K562 (cell line): ENCODE data around the gene CCDC116. TPM values are rescaled to one million over a fixed set of nuclear protein-coding genes. Genes with fewer than 3 reads are reported as not detected.

Experiments used
- CHD4 ChIP-seq: fragments of 200-600 bp; sonication (generic); IDR thresholded peaks from 3 replicates; pipeline ENCODE4 v1.6.1; 2012; ENCODE audit warnings: low read depth, mild to moderate bottlenecking, mixed read lengths, low read length, inconsistent platforms; ENCODE audit not compliant: insufficient read depth, insufficient replicate concordance, poor library complexity, severe bottlenecking
- EP300 ChIP-seq: IDR thresholded peaks from 2 replicates; pipeline ENCODE4 v1.6.1; 2012; ENCODE audit warnings: low read length, improper control_type of control experiment
- ERF ChIP-seq: fragments of 450-650 bp; formaldehyde crosslinking; IDR thresholded peaks from 2 replicates; pipeline ENCODE4 v1.4.0; 2020; ENCODE audit warnings: mild to moderate bottlenecking, mixed read lengths
- GATA2 ChIP-seq: sonication (generic); formaldehyde crosslinking; IDR thresholded peaks from 2 replicates; pipeline ENCODE4 v1.4.0; 2020; ENCODE audit warnings: mild to moderate bottlenecking, missing genetic modification reagents
- GATAD2A ChIP-seq: fragments of 450-650 bp; IDR thresholded peaks from 2 replicates; pipeline ENCODE4 v1.6.1; 2017
- MAZ ChIP-seq, 2 experiments: fragments of 450-650 bp in 1 of 2; sonication (generic) in 1 of 2; formaldehyde crosslinking; IDR thresholded peaks in 1 of 2; conservative IDR thresholded peaks in 1 of 2; 2 replicates each; pipeline versions ENCODE4 v1.4.0 to v1.5.0; 2020; ENCODE audit warnings: mild to moderate bottlenecking in 1 of 2, missing genetic modification reagents in 1 of 2
- NR2C1 ChIP-seq, 2 experiments: fragments of 450-650 bp; IDR thresholded peaks; 2 replicates each; pipeline ENCODE4 v1.6.1; 2017; ENCODE audit warnings: mild to moderate bottlenecking in 2 of 2, antibody characterized with exemption in 1 of 2, inconsistent platforms in 1 of 2, missing compliant biosample characterization in 1 of 2, missing genetic modification characterization in 1 of 2
- NR4A1 ChIP-seq, 2 experiments: fragments of 250-450 bp in 1 of 2; fragments of 450-650 bp in 1 of 2; sonication (Bioruptor Pico) in 1 of 2; IDR thresholded peaks; 2 replicates each; pipeline versions ENCODE4 v1.4.0 to v1.6.1; 2016 to 2020; ENCODE audit warnings: mild to moderate bottlenecking in 2 of 2, missing compliant biosample characterization in 1 of 2, missing genetic modification characterization in 1 of 2, moderate library complexity in 1 of 2
- PPARD ChIP-seq: fragments of 250-450 bp; sonication (Bioruptor Pico); IDR thresholded peaks from 2 replicates; pipeline ENCODE4 v1.8.0; 2022; ENCODE audit warnings: inconsistent platforms, mild to moderate bottlenecking, moderate library complexity
- SAFB ChIP-seq: fragments of 200-400 bp; formaldehyde crosslinking; IDR thresholded peaks from 2 replicates; pipeline ENCODE4 v1.6.1; 2017; ENCODE audit warnings: low read depth, low read length, borderline replicate concordance
- SMAD2 ChIP-seq: fragments of 150-350 bp; IDR thresholded peaks from 2 replicates; pipeline ENCODE4 v1.6.1; 2014; ENCODE audit warnings: low read depth, mild to moderate bottlenecking, low read length
- SMAD3 ChIP-seq: fragments of 450-650 bp; formaldehyde crosslinking; conservative IDR thresholded peaks from 2 replicates; pipeline ENCODE4 v1.4.0; 2020; ENCODE audit warnings: mild to moderate bottlenecking
- SPI1 ChIP-seq: IDR thresholded peaks from 2 replicates; pipeline ENCODE4 v1.6.1; 2011; ENCODE audit warnings: low read depth, low read length, control low read depth, borderline replicate concordance
- TBL1XR1 ChIP-seq, 2 experiments: IDR thresholded peaks; 2 replicates each; pipeline ENCODE4 v1.6.1; 2012; ENCODE audit warnings: improper control_type of control experiment in 2 of 2, low read length in 2 of 2, mild to moderate bottlenecking in 1 of 2
- THRB ChIP-seq: fragments of 450-650 bp; formaldehyde crosslinking; conservative IDR thresholded peaks from 2 replicates; pipeline ENCODE4 v1.4.0; 2022; ENCODE audit warnings: mild to moderate bottlenecking, missing genetic modification characterization
- ZMIZ1 ChIP-seq, 2 experiments: fragments of 150-350 bp in 1 of 2; IDR thresholded peaks; 2 replicates each; pipeline ENCODE4 v1.6.1; 2012 to 2016; ENCODE audit warnings: low read depth in 2 of 2, low read length in 2 of 2, mild to moderate bottlenecking in 1 of 2, moderate library complexity in 1 of 2
- ZNF175 ChIP-seq: fragments of 200-800 bp; sonication (Bioruptor generic); IDR thresholded peaks from 2 replicates; pipeline ENCODE4 v1.6.1; 2016; ENCODE audit warnings: low read depth, mild to moderate bottlenecking, missing genetic modification characterization, missing compliant biosample characterization
- ZNF232 ChIP-seq: sonication (generic); formaldehyde crosslinking; IDR thresholded peaks from 2 replicates; pipeline ENCODE4 v1.8.0; 2022; ENCODE audit warnings: mild to moderate bottlenecking, missing genetic modification reagents
- ZNF239 ChIP-seq: fragments of 250-450 bp; sonication (Bioruptor Pico); IDR thresholded peaks from 2 replicates; pipeline ENCODE4 v1.4.0; 2020; ENCODE audit warnings: mild to moderate bottlenecking
- ZNF282 ChIP-seq: sonication (generic); formaldehyde crosslinking; IDR thresholded peaks from 2 replicates; pipeline ENCODE4 v1.8.1; 2023; ENCODE audit warnings: missing genetic modification reagents
- ZNF324 ChIP-seq: fragments of 250-450 bp; sonication (Bioruptor Pico); IDR thresholded peaks from 2 replicates; pipeline ENCODE4 v1.4.0; 2020; ENCODE audit warnings: mild to moderate bottlenecking
- ZNF583 ChIP-seq: fragments of 250-450 bp; sonication (Bioruptor Pico); IDR thresholded peaks from 2 replicates; pipeline ENCODE4 v1.4.0; 2020
- ZNF76 ChIP-seq: fragments of 250-450 bp; sonication (Bioruptor Pico); IDR thresholded peaks from 2 replicates; pipeline ENCODE4 v1.4.0; 2020; ENCODE audit warnings: mild to moderate bottlenecking, moderate library complexity, borderline replicate concordance
- polyA plus RNA-seq, 8 experiments: library from polyadenylated mRNA; depleted of rRNA in 4 of 8; stranded (reverse) in 5 of 8; unstranded in 3 of 8; fragments of >200 nt; fragmentation: Nextera tagmentation in 2 of 8; fragmentation: Illumina TruSeq in 1 of 8; extraction: Ambion mirVana in 2 of 8; extraction: Trizol in 1 of 8; gene quantifications; 2 replicates each; pipeline versions ENCODE4 v1.2.1 to v1.2.3, GENCODE V29; 2011 to 2014; ENCODE audit warnings: inconsistent platforms in 1 of 8, missing spikeins in 1 of 8
- total RNA-seq, 7 experiments: library from RNA; depleted of rRNA in 6 of 7; stranded (reverse); fragments of >200 nt in 6 of 7; fragmentation: Illumina TruSeq in 2 of 7; extraction: Trizol in 2 of 7; gene quantifications; 2 replicates each; pipeline versions ENCODE4 v1.2.1 to v1.2.3, GENCODE V29; 2011 to 2021; ENCODE audit warnings: low replicate concordance in 1 of 7

Gene CCDC116
- total and polyA plus RNA-seq, 9 of the 15 experiments (the other 6 are each of a cell fraction or from before 2014, with no cell fraction given) = 1.6 to 11.3 (median 4.7) TPM

DNA sequence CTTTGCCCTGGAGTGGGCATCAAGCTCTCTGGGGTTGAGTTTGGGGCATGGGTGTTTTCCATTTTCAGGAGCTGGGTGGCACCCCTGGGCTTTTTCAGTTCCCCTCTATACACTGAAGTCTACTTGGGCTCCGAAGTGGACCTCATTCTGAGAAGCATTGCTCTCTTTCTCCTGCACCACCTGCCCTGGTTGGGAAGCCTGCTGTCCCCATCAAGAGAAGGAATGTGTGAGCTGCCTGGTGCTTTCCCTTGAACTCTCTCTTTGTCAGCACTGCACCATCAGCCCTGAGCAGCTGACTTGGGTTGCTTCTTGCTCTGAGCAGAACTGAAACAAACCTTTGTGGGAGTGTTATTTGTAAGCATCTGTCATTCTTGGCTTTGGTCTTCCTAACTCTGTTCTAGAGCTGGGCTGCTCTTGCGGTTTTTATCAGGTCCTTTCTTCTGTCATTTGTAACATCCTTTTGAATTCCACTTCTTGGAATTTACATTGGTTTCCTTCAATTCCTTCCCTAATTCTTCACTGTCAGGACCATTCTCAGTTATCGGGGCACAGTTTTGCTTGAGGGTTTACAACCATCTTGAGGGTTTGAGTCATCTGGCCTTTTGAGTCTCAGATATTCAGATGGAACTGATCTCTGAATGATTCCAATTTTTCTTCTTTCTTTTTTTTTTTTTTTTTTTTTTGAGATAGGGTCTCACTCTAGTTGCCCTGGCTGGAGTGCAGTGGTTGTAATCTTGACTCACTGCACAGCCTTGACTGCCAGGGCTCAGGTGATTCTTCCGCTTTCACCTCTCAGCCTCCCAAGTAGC is 44.6 kb upstream of the CCDC116 start (continued):
- TF ChIP-seq CHD4 (no peak), NR4A1 (CRISPR knock-in tag; IDR thresholded peaks at IDR 0.05) (0 out of 2 replicates have a peak, but pooled peaks have one; percentile 78), NR4A1 (tag; IDR thresholded peaks at IDR 0.05) (no peak), ZNF239 (CRISPR knock-in tag) (peak; percentile 97), EP300 (peak; percentile 88), ERF (CRISPR knock-in tag) (peak; percentile 78; the same call in 1 of the 2 replicates), SMAD3 (CRISPR knock-in tag) (peak; percentile 85), GATAD2A (no peak), MAZ (CRISPR knock-in tag; conservative IDR thresholded peaks at IDR 0.05 in 1 of 2, IDR thresholded peaks at IDR 0.05 in 1 of 2) (peak in 1 of 2 experiments; percentile 78; a peak in 1 of 4 replicates), ZNF324 (peak; percentile 64; the same call in 1 of the 2 replicates), TBL1XR1 (IDR thresholded peaks at IDR 0.05; ENCODE audit: low read length in 2 of 2) (peak in 1 of 2 experiments; percentile 92; a peak in 3 of 4 replicates), ZNF282 (CRISPR knock-in tag) (no peak), ZMIZ1 (IDR thresholded peaks at IDR 0.05; ENCODE audit: low read depth in 2 of 2, low read length in 2 of 2) (0 out of 4 replicates have a peak, but pooled peaks of 1 of the 2 experiments have one; percentile 36), ZNF76 (CRISPR knock-in tag) (no peak; the same call in 1 of the 2 replicates), NR2C1 (IDR thresholded peaks at IDR 0.05) (no peak), NR2C1 (tag; IDR thresholded peaks at IDR 0.05) (no peak), SMAD2 (no peak), SAFB (no peak), ZNF232 (no peak), GATA2 (CRISPR knock-in tag) (no peak), ZNF175 (peak; percentile 87), PPARD (CRISPR knock-in tag) (peak; percentile 47; the same call in 1 of the 2 replicates), ZNF583 (CRISPR knock-in tag) (peak; percentile 23; the same call in 1 of the 2 replicates), THRB (CRISPR knock-in tag) (0 out of 2 replicates have a peak, but pooled peaks have one; percentile 53), SPI1 (no peak; the same call in 1 of the 2 replicates)
